Adrenal gland (tissue), 5 donors: ENCODE data around the gene CTCF.

Source experiments
- POLR2A ChIP-seq, 2 donors: fragments of 450-650 bp; IDR thresholded peaks; one replicate each; pipeline ENCODE4 v1.6.1; 2017; ENCODE audit warnings: antibody characterized with exemption in 2 of 2, mild to moderate bottlenecking in 2 of 2, moderate library complexity in 1 of 2
- TF ChIP-seq, protein P1 (sequence below), 6 experiments: fragments of 450-650 bp in 4 of 6; fragments of 200-600 bp in 2 of 6; sonication (generic) in 1 of 6; IDR thresholded peaks; 1 replicate in 5 of 6; 2 replicates in 1 of 6; pipeline versions ENCODE4 v1.5.1 to v1.8.0; 2016 to 2021; ENCODE audit warnings: antibody characterized with exemption in 6 of 6, mild to moderate bottlenecking in 2 of 6, moderate library complexity in 1 of 6
- donor health status: DM: no; HTN: no; CAD: no.

DNA sequence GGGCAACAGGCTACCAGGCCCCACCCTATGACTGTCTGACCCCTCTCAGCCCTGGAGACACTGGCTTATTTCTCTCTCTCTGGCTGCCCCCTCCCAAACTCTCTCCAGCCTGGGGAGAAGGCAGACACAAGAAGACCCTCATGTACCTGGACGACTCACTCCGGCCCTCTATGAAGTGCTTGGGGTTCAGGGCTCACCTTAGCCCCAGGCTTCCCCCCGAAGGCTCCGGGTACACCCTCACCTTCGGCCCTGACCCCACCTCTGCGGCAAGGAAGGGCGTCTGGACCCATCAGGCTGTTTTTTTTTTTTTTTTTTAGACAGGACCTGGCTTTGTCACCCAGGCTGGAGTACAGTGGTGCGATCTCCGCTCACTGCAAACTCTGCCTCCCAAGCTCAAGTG lies 81.7 kb downstream of the CTCF start:
- TF ChIP-seq, protein P1, sequence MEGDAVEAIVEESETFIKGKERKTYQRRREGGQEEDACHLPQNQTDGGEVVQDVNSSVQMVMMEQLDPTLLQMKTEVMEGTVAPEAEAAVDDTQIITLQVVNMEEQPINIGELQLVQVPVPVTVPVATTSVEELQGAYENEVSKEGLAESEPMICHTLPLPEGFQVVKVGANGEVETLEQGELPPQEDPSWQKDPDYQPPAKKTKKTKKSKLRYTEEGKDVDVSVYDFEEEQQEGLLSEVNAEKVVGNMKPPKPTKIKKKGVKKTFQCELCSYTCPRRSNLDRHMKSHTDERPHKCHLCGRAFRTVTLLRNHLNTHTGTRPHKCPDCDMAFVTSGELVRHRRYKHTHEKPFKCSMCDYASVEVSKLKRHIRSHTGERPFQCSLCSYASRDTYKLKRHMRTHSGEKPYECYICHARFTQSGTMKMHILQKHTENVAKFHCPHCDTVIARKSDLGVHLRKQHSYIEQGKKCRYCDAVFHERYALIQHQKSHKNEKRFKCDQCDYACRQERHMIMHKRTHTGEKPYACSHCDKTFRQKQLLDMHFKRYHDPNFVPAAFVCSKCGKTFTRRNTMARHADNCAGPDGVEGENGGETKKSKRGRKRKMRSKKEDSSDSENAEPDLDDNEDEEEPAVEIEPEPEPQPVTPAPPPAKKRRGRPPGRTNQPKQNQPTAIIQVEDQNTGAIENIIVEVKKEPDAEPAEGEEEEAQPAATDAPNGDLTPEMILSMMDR (IDR thresholded peaks at IDR 0.05), result no peak
- TF ChIP-seq POLR2A (IDR thresholded peaks at IDR 0.05), result no peak
